Suprapubic skin (tissue), 4 donors: ENCODE measurements around the gene CARD10. TPM values are rescaled to one million over a fixed set of nuclear protein-coding genes. Genes with fewer than 3 reads are reported as not detected.
"Not testable (repeated sequence)": the region's sequence is repeated elsewhere in the genome, so short reads cannot be mapped to it uniquely, and the experiment has no call there.

Experiments
- DNase-seq, 2 donors: peaks; one replicate each; pipeline ENCODE4 v3.0.0-alpha.2; 2019; ENCODE audit warnings: low spot score in 2 of 2
- H3K27ac ChIP-seq: fragments of 200-600 bp; sonication (generic); one replicate; pipeline ENCODE4 v1.5.1; 2019
- H3K27me3 ChIP-seq: fragments of 200-600 bp; sonication (generic); one replicate; pipeline ENCODE4 v1.5.1; 2019
- H3K36me3 ChIP-seq: fragments of 200-600 bp; sonication (generic); one replicate; pipeline ENCODE4 v1.5.1; 2019
- H3K4me1 ChIP-seq: fragments of 200-600 bp; sonication (generic); one replicate; pipeline ENCODE4 v1.5.1; 2019
- H3K4me3 ChIP-seq: fragments of 200-600 bp; sonication (generic); one replicate; pipeline ENCODE4 v1.5.1; 2019; ENCODE audit warnings: mild to moderate bottlenecking
- H3K9me3 ChIP-seq: fragments of 200-600 bp; sonication (generic); one replicate; pipeline ENCODE4 v1.5.1; 2019
- CTCF ChIP-seq, 2 donors: fragments of 200-600 bp in 1 of 2; fragments of 450-650 bp in 1 of 2; sonication (generic) in 1 of 2; IDR thresholded peaks; one replicate each; pipeline ENCODE4 v1.5.1; 2016 to 2019; ENCODE audit warnings: antibody characterized with exemption in 2 of 2, mild to moderate bottlenecking in 1 of 2, moderate library complexity in 1 of 2
- EP300 ChIP-seq: sonication (generic); formaldehyde crosslinking; IDR thresholded peaks from one replicate; pipeline ENCODE4 v1.6.1; 2017; ENCODE audit warnings: antibody characterized with exemption
- POLR2A ChIP-seq, 2 donors: fragments of 450-650 bp; IDR thresholded peaks; one replicate each; pipeline ENCODE4 v1.6.1; 2017; ENCODE audit warnings: antibody characterized with exemption in 2 of 2, mild to moderate bottlenecking in 2 of 2, moderate library complexity in 2 of 2
- POLR2AphosphoS5 ChIP-seq, 3 donors: sonication (generic); formaldehyde crosslinking; IDR thresholded peaks; one replicate each; pipeline ENCODE4 v1.6.1; 2017; ENCODE audit warnings: antibody characterized with exemption in 3 of 3
- WGBS: methylation state at CpG from one replicate; pipeline ENCODE4 v1.1.5; 2018; 5-methylcytosine and 5-hydroxymethylcytosine counted together
- total RNA-seq, 4 donors: library from RNA; depleted of rRNA; stranded (reverse); fragments of >200 nt; gene quantifications; one replicate each; pipeline ENCODE4 v1.1.0, GENCODE V29; 2016

The CARD10 gene
- total RNA-seq, 4 donors from 2014 or later: 12.2 to 17.3 (median 14.8) TPM

GRCh38 chr22:37542959-37543358, 23.7 kb upstream of the CARD10 start:
- no peak overlapping the region for H3K4me3 ChIP-seq
- H3K27me3 ChIP-seq: no peaks in the 10 kb centered on the region
- DNase-seq: no peak
- no peaks in the 10 kb centered on the region for H3K36me3 ChIP-seq
- H3K9me3 ChIP-seq: no peaks in the 10 kb centered on the region
- TF ChIP-seq CTCF (IDR thresholded peaks at IDR 0.05): no peak
- TF ChIP-seq EP300: no peak
- TF ChIP-seq POLR2AphosphoS5 (IDR thresholded peaks at IDR 0.05): no peak
- H3K27ac ChIP-seq: no peak overlapping the region
- 98% methylated on average over 7 of the region's 7 CpGs for WGBS
- peaks cover 76% of the 10 kb centered on the region for H3K4me1 ChIP-seq

GRCh38 chr22:37542416-37542815, 23.2 kb upstream of the CARD10 start:
- not testable (repeated sequence) for H3K9me3 ChIP-seq, H3K36me3 ChIP-seq, H3K4me3 ChIP-seq, H3K27me3 ChIP-seq, DNase-seq
- Histone ChIP-seq H3K27ac (peak overlapping the region; percentile 80), H3K4me1 (peaks cover 71% of the 10 kb centered on the region)
- 87% methylated on average over 4 of the region's 4 CpGs for WGBS

GRCh38 chr22:37539790-37540189, 20.6 kb upstream of the CARD10 start:
- not testable (repeated sequence) for DNase-seq, H3K27me3 ChIP-seq, H3K27ac ChIP-seq, H3K4me3 ChIP-seq, H3K9me3 ChIP-seq, H3K36me3 ChIP-seq
- 95% methylated on average over 6 of the region's 6 CpGs for WGBS
- peaks cover 45% of the 10 kb centered on the region for H3K4me1 ChIP-seq

- no peak overlapping the region for H3K27ac ChIP-seq
- 18% methylated on average over 20 of the region's 20 CpGs for WGBS
- H3K4me3 ChIP-seq: no peak overlapping the region
- TF ChIP-seq POLR2A (IDR thresholded peaks at IDR 0.05) (no peak), CTCF (IDR thresholded peaks at IDR 0.05) (peak; percentile 87 to 100), POLR2AphosphoS5 (IDR thresholded peaks at IDR 0.05) (peak in 1 of 3 donors; percentile 36)
- no peaks in the 10 kb centered on the region for H3K27me3 ChIP-seq
- no peaks in the 10 kb centered on the region for H3K9me3 ChIP-seq
- H3K36me3 ChIP-seq: no peaks in the 10 kb centered on the region
- peaks cover 38% of the 10 kb centered on the region for H3K4me1 ChIP-seq
- peak; percentile 95 to 96 for DNase-seq
Measured at GRCh38 chr22:37538590-37539357, 19.6 kb upstream of the CARD10 start.

DNA sequence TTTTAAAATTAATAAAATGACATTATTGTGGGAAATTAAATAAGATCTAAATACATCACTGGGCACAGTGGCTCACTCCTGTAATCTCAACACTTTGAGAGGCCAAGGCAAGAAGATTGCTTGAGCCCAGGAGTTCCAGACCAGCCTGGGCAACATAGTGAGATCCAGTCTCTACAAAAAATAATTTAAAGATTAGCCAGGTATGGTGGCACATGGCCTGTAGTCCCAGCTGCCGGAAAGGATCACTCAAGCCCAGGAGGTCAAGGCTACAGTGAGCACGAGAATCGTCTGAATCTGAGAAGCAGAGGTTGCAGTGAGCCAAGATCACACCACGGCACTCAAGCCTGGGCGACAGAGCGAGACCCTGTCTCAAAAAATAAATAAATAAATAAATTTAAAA, 15.9 kb upstream of the CARD10 start:
- H3K9me3 ChIP-seq: no peaks in the 10 kb centered on the region
- TF ChIP-seq POLR2A (IDR thresholded peaks at IDR 0.05) (no peak), POLR2AphosphoS5 (IDR thresholded peaks at IDR 0.05) (no peak), EP300 (no peak), CTCF (IDR thresholded peaks at IDR 0.05) (no peak)
- no peaks in the 10 kb centered on the region for H3K27me3 ChIP-seq

GRCh38 chr22:37534445-37534844, 15.2 kb upstream of the CARD10 start:
- Histone ChIP-seq H3K27me3 (no peaks in the 10 kb centered on the region), H3K9me3 (no peaks in the 10 kb centered on the region), H3K27ac (no peak overlapping the region), H3K4me1 (peaks cover 16% of the 10 kb centered on the region), H3K36me3 (no peaks in the 10 kb centered on the region), H3K4me3 (no peak overlapping the region)
- DNase-seq: no peak
- TF ChIP-seq CTCF (IDR thresholded peaks at IDR 0.05) (no peak), POLR2A (IDR thresholded peaks at IDR 0.05) (no peak), POLR2AphosphoS5 (IDR thresholded peaks at IDR 0.05) (no peak), EP300 (no peak)
- 91% methylated on average over 3 of the region's 3 CpGs for WGBS

More for the DNA sequence above, 15.9 kb upstream of the CARD10 start:
- Histone ChIP-seq H3K36me3 (no peaks in the 10 kb centered on the region), H3K27ac (no peak overlapping the region), H3K4me3 (no peak overlapping the region), H3K4me1 (peaks cover 16% of the 10 kb centered on the region)
- WGBS: 95% methylated on average over 6 of the region's 6 CpGs
- DNase-seq: no peak
